GM06990 (cell line): ENCODE data around the gene SP9.

Experiments
- DNase-seq: peaks from one replicate; pipeline ENCODE4 v3.0.0-alpha.2; 2011; ENCODE audit not compliant: insufficient read length; ENCODE audit errors: extremely low read depth
- H3K27me3 ChIP-seq: replicated peaks from 2 replicates; pipeline ENCODE4 v1.6.0; 2011; ENCODE audit warnings: low read length; ENCODE audit not compliant: control insufficient read depth, insufficient read depth
- H3K36me3 ChIP-seq: 2 replicates; pipeline ENCODE4 v1.5.1; 2011; ENCODE audit warnings: low read length; ENCODE audit not compliant: control insufficient read depth, insufficient read depth
- H3K4me3 ChIP-seq: replicated peaks from 2 replicates; pipeline ENCODE4 v1.5.1; 2011; ENCODE audit warnings: low read depth, mild to moderate bottlenecking, control low read depth, low read length
- TF ChIP-seq, protein P1 (sequence below): IDR thresholded peaks from 2 replicates; pipeline ENCODE4 v1.5.1; 2011; ENCODE audit warnings: low read length, control low read depth, mild to moderate bottlenecking, inconsistent platforms; ENCODE audit not compliant: insufficient read depth, poor library complexity, severe bottlenecking

Gene SP9

DNA sequence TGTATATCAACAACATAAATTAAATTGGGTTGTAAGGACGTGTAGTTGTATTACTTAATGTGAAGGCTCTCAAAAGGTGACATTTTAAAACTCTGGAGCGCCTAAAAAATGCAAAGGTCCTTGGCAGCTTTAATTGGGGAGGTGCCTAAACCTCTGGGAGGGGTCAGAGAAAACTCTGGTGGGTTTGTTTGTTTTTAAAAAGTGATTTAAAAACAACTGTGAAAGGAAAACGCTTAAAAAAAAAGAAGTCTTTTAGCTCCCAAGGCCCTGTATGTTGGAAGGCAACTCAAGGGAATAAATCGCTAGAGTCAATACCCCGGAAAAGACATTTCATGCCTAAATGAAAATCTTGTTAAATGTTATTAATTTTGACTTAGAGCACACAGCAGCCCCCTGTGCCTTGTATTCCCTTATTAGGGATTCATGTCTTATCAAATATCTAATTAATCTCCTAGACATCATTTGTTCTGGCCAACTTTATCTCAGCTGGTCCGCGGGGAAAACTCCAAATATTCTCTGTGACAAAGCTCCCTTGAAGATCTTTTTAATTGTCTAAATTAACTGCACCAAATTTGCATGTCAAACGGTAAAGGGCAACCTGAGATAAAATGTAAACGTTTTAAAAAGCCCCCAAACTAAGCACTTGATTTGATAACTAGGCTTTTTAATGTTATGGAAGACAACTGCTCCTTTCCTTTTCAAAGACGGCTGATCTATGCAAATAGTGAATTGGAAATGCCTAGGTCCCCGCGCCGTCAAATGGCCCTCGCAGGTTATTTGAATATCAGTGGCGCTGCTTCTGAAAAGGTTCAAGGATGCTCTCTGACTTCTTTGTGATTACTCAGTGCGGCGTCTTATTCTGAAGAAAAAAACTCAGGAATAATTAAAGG lies 4.2 kb downstream of the SP9 start:
- peaks cover 2% of the 10 kb centered on the region; the same call in 1 of the 2 replicates for H3K27me3 ChIP-seq
- H3K4me3 ChIP-seq, result no peak overlapping the region
- H3K36me3 ChIP-seq, result no peaks in the 10 kb centered on the region
- TF ChIP-seq, protein P1, sequence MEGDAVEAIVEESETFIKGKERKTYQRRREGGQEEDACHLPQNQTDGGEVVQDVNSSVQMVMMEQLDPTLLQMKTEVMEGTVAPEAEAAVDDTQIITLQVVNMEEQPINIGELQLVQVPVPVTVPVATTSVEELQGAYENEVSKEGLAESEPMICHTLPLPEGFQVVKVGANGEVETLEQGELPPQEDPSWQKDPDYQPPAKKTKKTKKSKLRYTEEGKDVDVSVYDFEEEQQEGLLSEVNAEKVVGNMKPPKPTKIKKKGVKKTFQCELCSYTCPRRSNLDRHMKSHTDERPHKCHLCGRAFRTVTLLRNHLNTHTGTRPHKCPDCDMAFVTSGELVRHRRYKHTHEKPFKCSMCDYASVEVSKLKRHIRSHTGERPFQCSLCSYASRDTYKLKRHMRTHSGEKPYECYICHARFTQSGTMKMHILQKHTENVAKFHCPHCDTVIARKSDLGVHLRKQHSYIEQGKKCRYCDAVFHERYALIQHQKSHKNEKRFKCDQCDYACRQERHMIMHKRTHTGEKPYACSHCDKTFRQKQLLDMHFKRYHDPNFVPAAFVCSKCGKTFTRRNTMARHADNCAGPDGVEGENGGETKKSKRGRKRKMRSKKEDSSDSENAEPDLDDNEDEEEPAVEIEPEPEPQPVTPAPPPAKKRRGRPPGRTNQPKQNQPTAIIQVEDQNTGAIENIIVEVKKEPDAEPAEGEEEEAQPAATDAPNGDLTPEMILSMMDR, result no peak
- no peak for DNase-seq

DNA sequence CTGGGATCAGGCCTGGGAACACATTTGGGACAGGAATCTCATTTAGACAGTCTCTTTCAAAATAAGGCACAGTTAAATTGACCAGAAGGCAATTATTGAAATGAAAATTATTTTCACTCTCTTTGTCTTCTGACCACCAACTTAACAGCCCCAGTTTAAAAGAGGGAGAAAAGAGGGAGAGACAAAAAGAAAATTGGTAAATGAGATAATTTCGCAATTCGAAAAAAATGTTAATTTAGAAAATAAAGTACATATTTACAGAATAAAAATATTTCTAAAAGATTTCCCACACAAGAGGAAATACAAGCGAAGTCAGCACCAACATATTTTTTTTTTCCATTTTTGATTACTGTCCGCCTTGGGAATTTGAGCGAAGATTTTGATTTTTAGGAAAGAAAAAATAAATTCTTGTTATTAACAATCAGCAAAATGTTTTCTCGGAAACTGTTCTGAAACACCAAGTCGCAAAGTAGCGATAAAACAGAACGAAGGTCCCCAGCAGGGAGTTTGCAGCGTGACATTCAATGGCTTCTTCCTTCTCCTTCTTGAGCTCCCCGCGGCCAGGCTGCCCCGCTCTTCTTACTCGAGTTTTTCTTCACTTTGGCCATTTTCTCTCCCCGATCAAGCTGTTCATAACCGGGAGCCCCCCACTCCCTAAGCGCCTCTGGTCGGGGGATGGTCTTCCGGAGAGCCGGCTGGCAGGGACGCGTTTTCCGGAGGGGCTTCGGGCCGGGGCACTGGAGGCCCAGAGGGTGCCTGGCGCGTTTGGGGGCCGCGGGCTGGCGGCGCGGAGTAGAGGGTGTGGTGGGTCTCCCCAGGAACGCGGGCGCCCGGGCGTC lies 5.0 kb downstream of the SP9 start:
- Histone ChIP-seq H3K27me3 (no peaks in the 10 kb centered on the region; the same call in 1 of the 2 replicates), H3K36me3 (no peaks in the 10 kb centered on the region), H3K4me3 (no peak overlapping the region; the same call in 1 of the 2 replicates)
- TF ChIP-seq, protein P1, result no peak
- DNase-seq, result no peak

DNA sequence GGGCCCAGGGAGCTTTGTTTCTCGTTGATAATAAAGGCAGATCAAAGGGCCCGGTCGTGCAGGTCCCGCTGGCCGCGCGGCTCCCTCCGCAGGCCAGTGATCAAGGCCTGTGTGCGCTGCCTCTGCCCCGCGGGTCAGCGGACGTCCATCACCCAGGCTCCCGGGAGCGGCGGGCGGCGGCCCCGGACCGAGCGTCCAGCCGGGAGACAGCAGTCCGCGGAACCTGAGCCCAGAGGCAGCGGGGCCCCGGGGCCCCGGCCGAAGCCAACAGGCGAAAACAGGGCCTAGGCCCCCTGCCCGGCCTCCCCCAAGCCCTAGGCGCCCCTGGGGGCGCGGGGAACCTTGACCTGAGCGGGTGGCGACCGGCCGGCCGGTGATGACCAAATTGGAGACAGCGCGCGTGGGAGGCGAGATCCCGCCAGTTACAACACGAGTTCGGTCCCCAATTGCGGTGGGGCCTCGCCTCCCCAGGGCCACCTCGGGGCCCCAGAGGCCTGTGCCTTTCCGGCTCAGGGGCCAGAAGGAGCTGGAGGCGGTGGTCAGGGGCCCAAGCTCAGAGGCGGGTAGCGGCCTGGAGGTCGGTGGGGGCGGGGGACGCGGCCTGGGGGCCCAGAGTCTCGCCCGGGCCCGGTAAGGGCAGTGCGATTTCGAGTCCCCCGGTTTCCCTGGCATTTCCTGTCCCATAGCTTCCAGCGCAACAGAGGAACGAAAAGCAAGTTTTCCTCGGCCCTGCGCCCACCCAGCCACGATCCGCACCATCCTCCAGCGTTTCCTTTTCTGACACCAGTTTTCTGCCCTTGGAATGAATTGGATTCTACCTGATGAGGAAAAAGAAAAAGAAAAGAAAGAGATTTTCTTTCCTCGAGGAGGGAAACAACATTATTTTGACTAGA lies 5.9 kb downstream of the SP9 start:
- TF ChIP-seq, protein P1, result no peak
- H3K4me3 ChIP-seq, result no peak overlapping the region
- H3K36me3 ChIP-seq, result no peaks in the 10 kb centered on the region
- peak; percentile 25 for DNase-seq
- no peaks in the 10 kb centered on the region; the same call in 1 of the 2 replicates for H3K27me3 ChIP-seq

DNA sequence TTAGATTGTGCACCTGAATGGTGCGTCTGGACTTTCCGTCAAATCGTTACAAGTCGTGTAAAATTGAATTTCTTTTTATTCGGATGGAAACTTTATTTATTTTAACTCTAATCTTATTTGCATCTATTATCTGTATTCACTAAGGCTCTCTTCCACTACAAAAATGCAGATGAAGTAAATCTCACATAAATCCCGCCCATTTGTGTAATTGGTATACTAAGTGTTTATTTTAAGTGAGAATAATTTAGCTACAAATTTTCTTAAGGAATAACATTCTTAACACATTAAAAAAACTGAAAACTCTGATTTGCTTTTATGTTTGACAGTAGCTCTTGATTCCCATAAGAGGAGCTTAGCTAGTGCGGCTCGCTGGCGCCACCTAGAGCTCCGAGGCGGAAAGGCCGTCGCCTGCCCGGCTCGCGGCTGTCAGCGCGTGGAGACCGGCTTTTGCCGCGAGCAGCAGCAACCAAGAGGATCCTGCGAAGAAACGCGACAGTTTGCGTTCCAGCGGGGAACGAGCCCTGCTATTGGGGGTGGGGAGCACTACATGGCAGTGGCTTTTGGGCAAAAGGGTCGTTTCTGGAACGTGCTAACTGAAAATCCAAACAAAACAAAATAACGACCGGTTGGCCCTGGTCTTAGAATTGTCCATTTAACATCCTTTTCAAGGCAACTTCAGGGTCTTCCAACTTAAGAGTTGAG lies 6.7 kb downstream of the SP9 start:
- Histone ChIP-seq H3K4me3 (no peak overlapping the region), H3K27me3 (no peaks in the 10 kb centered on the region; the same call in 1 of the 2 replicates), H3K36me3 (no peaks in the 10 kb centered on the region)
- TF ChIP-seq, protein P1, result peak; percentile 97
- peak; percentile 90 for DNase-seq
